ENCODE results near the gene PARVB. TPM values are rescaled to one million over a fixed set of nuclear protein-coding genes. Genes with fewer than 3 reads are reported as not detected.
"Not testable (repeated sequence)": the region's sequence is repeated elsewhere in the genome, so short reads cannot be mapped to it uniquely, and the experiment has no call there.

Gene PARVB
- total RNA-seq, 2 donors from 2014 or later: 43.8 to 86.5 TPM

- H3K4me3 ChIP-seq: no peak overlapping the region
- peaks cover 35% of the 10 kb centered on the region for H3K36me3 ChIP-seq
- no peak for TF ChIP-seq CTCF (IDR thresholded peaks at IDR 0.05)
- H3K27ac ChIP-seq: no peak overlapping the region
- H3K27me3 ChIP-seq: no peaks in the 10 kb centered on the region
- DNase-seq (ENCODE audit: low spot score): no peak
- no peaks in the 10 kb centered on the region for H3K9me3 ChIP-seq
- H3K4me1 ChIP-seq: peaks cover 0 to 10% of the 10 kb centered on the region in 2 donors
These were observed 79.8 kb downstream of the PARVB start for GRCh38 chr22:44103735-44104480.

- H3K9me3 ChIP-seq: no peaks in the 10 kb centered on the region
- TF ChIP-seq CTCF (IDR thresholded peaks at IDR 0.05): no peak
- H3K4me3 ChIP-seq: no peak overlapping the region
- H3K4me1 ChIP-seq: peaks cover 0 to 24% of the 10 kb centered on the region in 2 donors
- DNase-seq (ENCODE audit: low spot score): no peak
- H3K36me3 ChIP-seq: peaks cover 20% of the 10 kb centered on the region
- H3K27me3 ChIP-seq: no peaks in the 10 kb centered on the region
- no peak overlapping the region for H3K27ac ChIP-seq
These were observed 83.2 kb downstream of the PARVB start for GRCh38 chr22:44107340-44107739.

- Histone ChIP-seq H3K27me3 (no peaks in the 10 kb centered on the region), H3K4me3 (no peak overlapping the region), H3K27ac (no peak overlapping the region), H3K9me3 (no peaks in the 10 kb centered on the region), H3K36me3 (peaks cover 20% of the 10 kb centered on the region), H3K4me1 (peaks cover 0 to 26% of the 10 kb centered on the region in 2 donors)
- TF ChIP-seq CTCF (IDR thresholded peaks at IDR 0.05): no peak
- DNase-seq (ENCODE audit: low spot score): no peak
These were observed 84.0 kb downstream of the PARVB start for GRCh38 chr22:44108076-44108475.

- Histone ChIP-seq H3K4me1 (peaks cover 0 to 26% of the 10 kb centered on the region in 2 donors), H3K4me3 (no peak overlapping the region), H3K9me3 (no peaks in the 10 kb centered on the region), H3K27ac (peak overlapping the region in 1 of 2 donors; percentile 40), H3K36me3 (peaks cover 12% of the 10 kb centered on the region), H3K27me3 (no peaks in the 10 kb centered on the region)
- no peak for DNase-seq (ENCODE audit: low spot score)
- no peak for TF ChIP-seq CTCF (IDR thresholded peaks at IDR 0.05)
These were observed 84.8 kb downstream of the PARVB start for GRCh38 chr22:44108806-44109385.

- Histone ChIP-seq H3K4me3 (no peak overlapping the region), H3K27me3 (no peaks in the 10 kb centered on the region), H3K4me1 (peaks cover 0 to 26% of the 10 kb centered on the region in 2 donors), H3K36me3 (peaks cover 6% of the 10 kb centered on the region), H3K9me3 (no peaks in the 10 kb centered on the region), H3K27ac (peak overlapping the region in 1 of 2 donors; percentile 40)
- TF ChIP-seq CTCF (IDR thresholded peaks at IDR 0.05): no peak
- no peak for DNase-seq (ENCODE audit: low spot score)
These were observed 85.3 kb downstream of the PARVB start for GRCh38 chr22:44109416-44109815.

- not testable (repeated sequence) for H3K9me3 ChIP-seq; H3K27me3 ChIP-seq; H3K36me3 ChIP-seq; H3K4me3 ChIP-seq; H3K27ac ChIP-seq; DNase-seq (ENCODE audit: low spot score)
- H3K4me1 ChIP-seq: peaks cover 0 to 26% of the 10 kb centered on the region in 2 donors
These were observed 86.6 kb downstream of the PARVB start for GRCh38 chr22:44110656-44111055.

All from right atrium auricular region (tissue), 2 donors.